GM12865 (cell line): ENCODE results near the gene HEY2.

Experiments used
- DNase-seq: peaks from one replicate; pipeline ENCODE4 v3.0.0; 2010; ENCODE audit warnings: low read depth
- H3K4me3 ChIP-seq: 2 replicates; pipeline ENCODE4 v1.5.1; 2011; ENCODE audit warnings: mild to moderate bottlenecking, low read depth, low read length, control low read depth
- TF ChIP-seq, protein P1 (sequence below): IDR thresholded peaks from 2 replicates; pipeline ENCODE4 v1.5.1; 2011; ENCODE audit warnings: low read length, control low read depth, low read depth, inconsistent platforms; ENCODE audit not compliant: insufficient read depth; ENCODE audit errors: missing control alignments

The HEY2 gene

DNA sequence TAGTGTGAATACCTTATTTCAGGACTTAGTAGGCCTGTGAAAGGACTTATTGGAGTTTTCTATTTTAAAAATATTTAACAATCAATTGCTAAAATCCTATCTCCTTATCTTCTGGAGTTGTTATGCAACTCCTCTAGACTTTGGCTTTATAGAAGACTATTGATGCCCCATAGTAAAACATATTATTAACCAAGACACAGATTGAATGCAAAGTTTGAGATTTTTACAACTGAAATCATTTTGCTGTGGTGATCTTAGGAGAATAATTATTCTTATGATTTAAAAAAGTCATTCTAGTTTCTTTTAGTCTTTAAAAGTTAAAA, 4.5 kb downstream of the HEY2 start:
- DNase-seq: no peak
- H3K4me3 ChIP-seq: no peak overlapping the region
- TF ChIP-seq, protein P1, sequence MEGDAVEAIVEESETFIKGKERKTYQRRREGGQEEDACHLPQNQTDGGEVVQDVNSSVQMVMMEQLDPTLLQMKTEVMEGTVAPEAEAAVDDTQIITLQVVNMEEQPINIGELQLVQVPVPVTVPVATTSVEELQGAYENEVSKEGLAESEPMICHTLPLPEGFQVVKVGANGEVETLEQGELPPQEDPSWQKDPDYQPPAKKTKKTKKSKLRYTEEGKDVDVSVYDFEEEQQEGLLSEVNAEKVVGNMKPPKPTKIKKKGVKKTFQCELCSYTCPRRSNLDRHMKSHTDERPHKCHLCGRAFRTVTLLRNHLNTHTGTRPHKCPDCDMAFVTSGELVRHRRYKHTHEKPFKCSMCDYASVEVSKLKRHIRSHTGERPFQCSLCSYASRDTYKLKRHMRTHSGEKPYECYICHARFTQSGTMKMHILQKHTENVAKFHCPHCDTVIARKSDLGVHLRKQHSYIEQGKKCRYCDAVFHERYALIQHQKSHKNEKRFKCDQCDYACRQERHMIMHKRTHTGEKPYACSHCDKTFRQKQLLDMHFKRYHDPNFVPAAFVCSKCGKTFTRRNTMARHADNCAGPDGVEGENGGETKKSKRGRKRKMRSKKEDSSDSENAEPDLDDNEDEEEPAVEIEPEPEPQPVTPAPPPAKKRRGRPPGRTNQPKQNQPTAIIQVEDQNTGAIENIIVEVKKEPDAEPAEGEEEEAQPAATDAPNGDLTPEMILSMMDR: no peak

DNA sequence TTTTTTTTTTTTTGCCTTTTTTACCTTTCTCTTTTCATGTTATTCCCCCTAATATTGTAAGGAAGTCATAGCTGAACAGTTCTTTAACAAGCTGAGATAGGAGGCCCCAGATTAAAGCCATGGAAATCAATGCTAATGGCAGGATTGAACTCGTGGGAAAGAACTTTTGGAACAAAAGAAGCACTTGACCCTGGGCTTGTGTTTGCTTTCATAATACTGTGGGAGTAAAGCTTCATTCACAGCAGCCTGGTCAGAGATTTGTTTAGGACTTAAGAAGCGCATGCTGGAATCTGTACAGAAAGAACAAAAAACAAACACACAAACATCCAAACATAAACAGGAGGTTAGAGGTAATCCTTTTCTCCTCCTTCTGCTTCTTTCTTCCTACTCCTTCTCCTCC, 5.1 kb downstream of the HEY2 start:
- DNase-seq: no peak
- H3K4me3 ChIP-seq: no peak overlapping the region
- TF ChIP-seq, protein P1: no peak

DNA sequence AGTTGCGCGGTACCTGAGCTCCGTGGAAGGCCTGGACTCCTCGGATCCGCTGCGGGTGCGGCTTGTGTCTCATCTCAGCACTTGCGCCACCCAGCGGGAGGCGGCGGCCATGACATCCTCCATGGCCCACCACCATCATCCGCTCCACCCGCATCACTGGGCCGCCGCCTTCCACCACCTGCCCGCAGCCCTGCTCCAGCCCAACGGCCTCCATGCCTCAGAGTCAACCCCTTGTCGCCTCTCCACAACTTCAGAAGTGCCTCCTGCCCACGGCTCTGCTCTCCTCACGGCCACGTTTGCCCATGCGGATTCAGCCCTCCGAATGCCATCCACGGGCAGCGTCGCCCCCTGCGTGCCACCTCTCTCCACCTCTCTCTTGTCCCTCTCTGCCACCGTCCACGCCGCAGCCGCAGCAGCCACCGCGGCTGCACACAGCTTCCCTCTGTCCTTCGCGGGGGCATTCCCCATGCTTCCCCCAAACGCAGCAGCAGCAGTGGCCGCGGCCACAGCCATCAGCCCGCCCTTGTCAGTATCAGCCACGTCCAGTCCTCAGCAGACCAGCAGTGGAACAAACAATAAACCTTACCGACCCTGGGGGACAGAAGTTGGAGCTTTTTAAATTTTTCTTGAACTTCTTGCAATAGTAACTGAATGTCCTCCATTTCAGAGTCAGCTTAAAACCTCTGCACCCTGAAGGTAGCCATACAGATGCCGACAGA, 9.9 kb downstream of the HEY2 start:
- no peak for DNase-seq
- TF ChIP-seq, protein P1: no peak
- H3K4me3 ChIP-seq: no peak overlapping the region

DNA sequence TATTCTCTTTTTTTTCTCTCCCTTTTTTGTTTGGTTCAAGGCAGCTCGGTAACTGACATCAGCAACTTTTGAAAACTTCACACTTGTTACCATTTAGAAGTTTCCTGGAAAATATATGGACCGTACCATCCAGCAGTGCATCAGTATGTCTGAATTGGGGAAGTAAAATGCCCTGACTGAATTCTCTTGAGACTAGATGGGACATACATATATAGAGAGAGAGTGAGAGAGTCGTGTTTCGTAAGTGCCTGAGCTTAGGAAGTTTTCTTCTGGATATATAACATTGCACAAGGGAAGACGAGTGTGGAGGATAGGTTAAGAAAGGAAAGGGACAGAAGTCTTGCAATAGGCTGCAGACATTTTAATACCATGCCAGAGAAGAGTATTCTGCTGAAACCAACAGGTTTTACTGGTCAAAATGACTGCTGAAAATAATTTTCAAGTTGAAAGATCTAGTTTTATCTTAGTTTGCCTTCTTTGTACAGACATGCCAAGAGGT, 10.6 kb downstream of the HEY2 start:
- no peak overlapping the region for H3K4me3 ChIP-seq
- no peak for DNase-seq
- TF ChIP-seq, protein P1: no peak

DNA sequence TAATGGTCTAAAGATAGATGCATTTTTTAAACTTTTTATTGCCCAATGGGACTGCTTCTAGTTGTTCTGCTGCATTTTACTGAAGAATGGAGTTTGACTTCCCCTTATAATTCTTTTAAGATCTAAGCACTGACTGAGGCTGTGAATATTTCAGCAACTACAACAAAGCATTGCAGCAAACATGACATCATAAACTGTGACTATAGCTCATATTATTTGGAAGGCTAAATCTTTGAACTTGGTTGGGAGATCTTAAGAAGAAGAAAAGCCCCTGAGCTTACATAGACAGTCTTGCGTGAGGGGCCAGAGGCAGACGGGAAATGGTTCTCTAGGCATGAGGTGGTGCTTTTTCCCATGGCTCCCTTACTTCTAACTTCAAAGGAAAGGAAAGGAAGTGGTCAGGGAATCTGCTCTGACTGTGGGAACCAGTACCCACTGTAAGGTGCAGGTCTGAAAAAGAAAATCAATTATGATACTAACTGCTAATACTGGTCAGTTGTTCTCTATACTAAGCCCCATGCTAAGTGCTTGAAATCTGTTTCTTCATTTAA, 14.8 kb downstream of the HEY2 start:
- DNase-seq: peak; percentile 54
- TF ChIP-seq, protein P1: no peak
- no peak overlapping the region for H3K4me3 ChIP-seq

DNA sequence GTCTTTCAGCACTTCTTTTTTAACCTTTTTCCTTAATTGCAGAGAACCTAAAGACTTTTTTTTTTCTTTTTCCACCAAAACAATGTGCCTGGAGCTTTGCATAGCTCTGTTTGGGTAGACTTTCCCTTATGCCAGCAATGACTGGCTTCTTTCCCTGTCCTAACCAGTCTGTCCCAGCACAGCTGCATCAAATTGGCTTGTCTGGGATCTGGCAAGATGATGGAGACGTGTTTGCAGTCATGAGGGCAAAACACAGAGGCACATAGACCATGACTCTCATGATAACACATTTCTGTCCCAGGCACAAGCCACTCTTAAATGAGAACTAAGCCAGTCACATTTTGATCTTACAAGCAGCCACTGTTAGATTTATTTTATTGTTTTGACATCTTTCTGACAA, 16.5 kb downstream of the HEY2 start:
- DNase-seq: no peak
- TF ChIP-seq, protein P1: no peak
- H3K4me3 ChIP-seq: no peak overlapping the region

DNA sequence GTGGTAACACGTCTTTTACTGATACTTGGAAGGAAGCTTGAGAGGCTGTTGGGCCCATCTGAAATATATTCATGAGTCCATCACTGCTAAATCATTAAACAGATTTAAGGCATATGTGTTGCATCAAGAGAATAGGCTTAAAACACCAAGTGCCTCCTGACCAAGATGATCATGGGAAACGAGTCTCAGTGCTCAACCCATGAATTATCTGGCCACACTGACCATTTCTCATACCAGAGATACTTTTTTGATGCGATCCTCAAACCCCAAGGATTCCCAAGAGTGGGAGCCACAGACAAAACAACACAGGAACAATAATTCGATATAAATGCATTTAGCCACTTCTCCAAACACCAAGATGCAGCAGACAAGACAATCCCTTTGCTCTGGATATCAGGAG, 17.2 kb downstream of the HEY2 start:
- no peak overlapping the region for H3K4me3 ChIP-seq
- no peak for DNase-seq

More for the DNA sequence above, 17.2 kb downstream of the HEY2 start:
- TF ChIP-seq, protein P1: no peak
